HepG2 (cell line): ENCODE results near the gene SYS1. TPM values are rescaled to one million over a fixed set of nuclear protein-coding genes. Genes with fewer than 3 reads are reported as not detected.
A peak's percentile ranks its signal among the peaks of the same experiment; 100 is the strongest.

Experiments
- DR1 ChIP-seq: sonication (generic); formaldehyde crosslinking; IDR thresholded peaks from 2 replicates; pipeline ENCODE4 v1.8.0; 2021; ENCODE audit warnings: mild to moderate bottlenecking, missing genetic modification reagents, inconsistent platforms
- FOXA3 ChIP-seq: IDR thresholded peaks from 2 replicates; pipeline ENCODE4 v1.6.1; 2016; ENCODE audit warnings: missing genetic modification reagents, missing compliant biosample characterization
- FOXJ3 ChIP-seq: sonication (generic); formaldehyde crosslinking; IDR thresholded peaks from 2 replicates; pipeline ENCODE4 v1.4.0; 2020; ENCODE audit warnings: missing genetic modification reagents, mild to moderate bottlenecking, borderline replicate concordance
- HOXA9 ChIP-seq: sonication (generic); formaldehyde crosslinking; IDR thresholded peaks from 2 replicates; pipeline ENCODE4 v1.8.1; 2022; ENCODE audit warnings: missing genetic modification reagents, mild to moderate bottlenecking, moderate library complexity, borderline replicate concordance
- NFE2L1 ChIP-seq: sonication (generic); formaldehyde crosslinking; IDR thresholded peaks from 2 replicates; pipeline ENCODE4 v1.4.0; 2020; ENCODE audit warnings: missing genetic modification reagents, mild to moderate bottlenecking, borderline replicate concordance
- NFIC ChIP-seq: IDR thresholded peaks from 2 replicates; pipeline ENCODE4 v1.6.1; 2012; ENCODE audit warnings: mild to moderate bottlenecking, low read length, inconsistent platforms
- SCMH1 ChIP-seq: sonication (generic); formaldehyde crosslinking; IDR thresholded peaks from 2 replicates; pipeline ENCODE4 v1.9.0; 2021; ENCODE audit warnings: missing genetic modification reagents, mild to moderate bottlenecking, borderline replicate concordance
- SP1 ChIP-seq, 2 experiments: fragments of 450-650 bp in 1 of 2; sonication (generic) in 1 of 2; formaldehyde crosslinking in 1 of 2; IDR thresholded peaks; 2 replicates each; pipeline versions ENCODE4 v1.4.0 to v1.6.1; 2016 to 2020; ENCODE audit warnings: missing genetic modification reagents in 1 of 2
- TBX3 ChIP-seq: fragments of 450-650 bp; IDR thresholded peaks from 2 replicates; pipeline ENCODE4 v1.6.1; 2017; ENCODE audit warnings: antibody characterized with exemption, mild to moderate bottlenecking, inconsistent platforms, borderline replicate concordance
- TCF7 ChIP-seq: sonication (generic); IDR thresholded peaks from 2 replicates; pipeline ENCODE4 v1.6.1; 2016; ENCODE audit warnings: antibody characterized with exemption, low read depth
- TEAD2 ChIP-seq: sonication (generic); formaldehyde crosslinking; IDR thresholded peaks from 2 replicates; pipeline ENCODE4 v1.9.0; 2021; ENCODE audit warnings: missing genetic modification reagents
- TP53 ChIP-seq: sonication (generic); formaldehyde crosslinking; conservative IDR thresholded peaks from 2 replicates; pipeline ENCODE4 v1.4.0; 2020; ENCODE audit warnings: missing genetic modification reagents
- ZMYM4 ChIP-seq: sonication (generic); formaldehyde crosslinking; IDR thresholded peaks from 2 replicates; pipeline ENCODE4 v1.8.1; 2023; ENCODE audit warnings: mild to moderate bottlenecking, missing genetic modification reagents
- ZNF747 ChIP-seq: sonication (generic); formaldehyde crosslinking; IDR thresholded peaks from 2 replicates; pipeline ENCODE4 v1.8.1; 2023; ENCODE audit warnings: missing genetic modification reagents, mild to moderate bottlenecking, borderline replicate concordance
- ZNF879 ChIP-seq: sonication (generic); formaldehyde crosslinking; IDR thresholded peaks from 2 replicates; pipeline ENCODE4 v1.8.1; 2023; ENCODE audit warnings: missing genetic modification reagents
- polyA plus RNA-seq, 8 experiments: library from polyadenylated mRNA; depleted of rRNA in 3 of 8; stranded (reverse) in 7 of 8; unstranded in 1 of 8; fragments of >200 nt; fragmentation: Illumina TruSeq in 4 of 8; extraction: Trizol in 4 of 8; gene quantifications; 2 replicates each; pipeline versions ENCODE4 v1.2.1 to v1.2.3, GENCODE V29; 2011 to 2016; ENCODE audit warnings: low read depth in 4 of 8, missing spikeins in 1 of 8, mixed read lengths in 1 of 8; ENCODE audit not compliant: insufficient read depth in 1 of 8
- total RNA-seq, 5 experiments: library from RNA; depleted of rRNA; stranded (reverse); fragments of >200 nt; fragmentation: Illumina TruSeq; extraction: Trizol; gene quantifications; 2 replicates each; pipeline ENCODE4 v1.2.3, GENCODE V29; 2016; ENCODE audit warnings: low read depth in 1 of 5
- TF ChIP-seq, protein P1 (sequence below): sonication (generic); formaldehyde crosslinking; IDR thresholded peaks from 2 replicates; pipeline ENCODE4 v1.5.1; 2020; ENCODE audit warnings: missing genetic modification reagents, mild to moderate bottlenecking, borderline replicate concordance
- TF ChIP-seq, protein P2 (sequence below): sonication (generic); formaldehyde crosslinking; IDR thresholded peaks from 2 replicates; pipeline ENCODE4 v1.4.0; 2020; ENCODE audit warnings: missing genetic modification reagents, borderline replicate concordance
- TF ChIP-seq, protein P3 (sequence below): IDR thresholded peaks from 2 replicates; pipeline ENCODE4 v1.6.1; 2016
- TF ChIP-seq, protein P4 (sequence below): sonication (generic); formaldehyde crosslinking; IDR thresholded peaks from 2 replicates; pipeline ENCODE4 v1.4.0; 2020; ENCODE audit warnings: missing genetic modification reagents, borderline replicate concordance

SYS1 gene
- total and polyA plus RNA-seq, 2 of the 13 experiments (the other 11 are each of a cell fraction or from before 2014, with no cell fraction given) = 38.3 to 65.6 TPM

- TF ChIP-seq DR1 (CRISPR knock-in tag) = peak; percentile 79
- TF ChIP-seq NFIC = no peak
- no peak for TF ChIP-seq TCF7
- 0 out of 2 replicates have a peak, but pooled peaks have one; percentile 28 for TF ChIP-seq TEAD2 (CRISPR knock-in tag)
- peak; percentile 56 for TF ChIP-seq FOXA3
- TF ChIP-seq, protein P1, sequence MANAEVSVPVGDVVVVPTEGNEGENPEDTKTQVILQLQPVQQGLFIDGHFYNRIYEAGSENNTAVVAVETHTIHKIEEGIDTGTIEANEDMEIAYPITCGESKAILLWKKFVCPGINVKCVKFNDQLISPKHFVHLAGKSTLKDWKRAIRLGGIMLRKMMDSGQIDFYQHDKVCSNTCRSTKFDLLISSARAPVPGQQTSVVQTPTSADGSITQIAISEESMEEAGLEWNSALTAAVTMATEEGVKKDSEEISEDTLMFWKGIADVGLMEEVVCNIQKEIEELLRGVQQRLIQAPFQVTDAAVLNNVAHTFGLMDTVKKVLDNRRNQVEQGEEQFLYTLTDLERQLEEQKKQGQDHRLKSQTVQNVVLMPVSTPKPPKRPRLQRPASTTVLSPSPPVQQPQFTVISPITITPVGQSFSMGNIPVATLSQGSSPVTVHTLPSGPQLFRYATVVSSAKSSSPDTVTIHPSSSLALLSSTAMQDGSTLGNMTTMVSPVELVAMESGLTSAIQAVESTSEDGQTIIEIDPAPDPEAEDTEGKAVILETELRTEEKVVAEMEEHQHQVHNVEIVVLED (CRISPR knock-in tag) = no peak; the same call in 1 of the 2 replicates
- TF ChIP-seq SCMH1 (CRISPR knock-in tag) = no peak
- TF ChIP-seq, protein P2, sequence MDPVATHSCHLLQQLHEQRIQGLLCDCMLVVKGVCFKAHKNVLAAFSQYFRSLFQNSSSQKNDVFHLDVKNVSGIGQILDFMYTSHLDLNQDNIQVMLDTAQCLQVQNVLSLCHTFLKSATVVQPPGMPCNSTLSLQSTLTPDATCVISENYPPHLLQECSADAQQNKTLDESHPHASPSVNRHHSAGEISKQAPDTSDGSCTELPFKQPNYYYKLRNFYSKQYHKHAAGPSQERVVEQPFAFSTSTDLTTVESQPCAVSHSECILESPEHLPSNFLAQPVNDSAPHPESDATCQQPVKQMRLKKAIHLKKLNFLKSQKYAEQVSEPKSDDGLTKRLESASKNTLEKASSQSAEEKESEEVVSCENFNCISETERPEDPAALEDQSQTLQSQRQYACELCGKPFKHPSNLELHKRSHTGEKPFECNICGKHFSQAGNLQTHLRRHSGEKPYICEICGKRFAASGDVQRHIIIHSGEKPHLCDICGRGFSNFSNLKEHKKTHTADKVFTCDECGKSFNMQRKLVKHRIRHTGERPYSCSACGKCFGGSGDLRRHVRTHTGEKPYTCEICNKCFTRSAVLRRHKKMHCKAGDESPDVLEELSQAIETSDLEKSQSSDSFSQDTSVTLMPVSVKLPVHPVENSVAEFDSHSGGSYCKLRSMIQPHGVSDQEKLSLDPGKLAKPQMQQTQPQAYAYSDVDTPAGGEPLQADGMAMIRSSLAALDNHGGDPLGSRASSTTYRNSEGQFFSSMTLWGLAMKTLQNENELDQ = 0 out of 2 replicates have a peak, but pooled peaks have one; percentile 31
- no peak; the same call in 1 of the 2 replicates for TF ChIP-seq HOXA9 (CRISPR knock-in tag)
- no peak for TF ChIP-seq NFE2L1 (CRISPR knock-in tag)
- peak; percentile 69 for TF ChIP-seq ZNF747 (CRISPR knock-in tag)
- TF ChIP-seq, protein P3, sequence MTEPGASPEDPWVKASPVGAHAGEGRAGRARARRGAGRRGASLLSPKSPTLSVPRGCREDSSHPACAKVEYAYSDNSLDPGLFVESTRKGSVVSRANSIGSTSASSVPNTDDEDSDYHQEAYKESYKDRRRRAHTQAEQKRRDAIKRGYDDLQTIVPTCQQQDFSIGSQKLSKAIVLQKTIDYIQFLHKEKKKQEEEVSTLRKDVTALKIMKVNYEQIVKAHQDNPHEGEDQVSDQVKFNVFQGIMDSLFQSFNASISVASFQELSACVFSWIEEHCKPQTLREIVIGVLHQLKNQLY (CRISPR knock-in tag) = no peak
- no peak for TF ChIP-seq SP1 (IDR thresholded peaks at IDR 0.05)
- TF ChIP-seq SP1 (CRISPR knock-in tag; IDR thresholded peaks at IDR 0.05) = peak; percentile 69
- TF ChIP-seq, protein P4, sequence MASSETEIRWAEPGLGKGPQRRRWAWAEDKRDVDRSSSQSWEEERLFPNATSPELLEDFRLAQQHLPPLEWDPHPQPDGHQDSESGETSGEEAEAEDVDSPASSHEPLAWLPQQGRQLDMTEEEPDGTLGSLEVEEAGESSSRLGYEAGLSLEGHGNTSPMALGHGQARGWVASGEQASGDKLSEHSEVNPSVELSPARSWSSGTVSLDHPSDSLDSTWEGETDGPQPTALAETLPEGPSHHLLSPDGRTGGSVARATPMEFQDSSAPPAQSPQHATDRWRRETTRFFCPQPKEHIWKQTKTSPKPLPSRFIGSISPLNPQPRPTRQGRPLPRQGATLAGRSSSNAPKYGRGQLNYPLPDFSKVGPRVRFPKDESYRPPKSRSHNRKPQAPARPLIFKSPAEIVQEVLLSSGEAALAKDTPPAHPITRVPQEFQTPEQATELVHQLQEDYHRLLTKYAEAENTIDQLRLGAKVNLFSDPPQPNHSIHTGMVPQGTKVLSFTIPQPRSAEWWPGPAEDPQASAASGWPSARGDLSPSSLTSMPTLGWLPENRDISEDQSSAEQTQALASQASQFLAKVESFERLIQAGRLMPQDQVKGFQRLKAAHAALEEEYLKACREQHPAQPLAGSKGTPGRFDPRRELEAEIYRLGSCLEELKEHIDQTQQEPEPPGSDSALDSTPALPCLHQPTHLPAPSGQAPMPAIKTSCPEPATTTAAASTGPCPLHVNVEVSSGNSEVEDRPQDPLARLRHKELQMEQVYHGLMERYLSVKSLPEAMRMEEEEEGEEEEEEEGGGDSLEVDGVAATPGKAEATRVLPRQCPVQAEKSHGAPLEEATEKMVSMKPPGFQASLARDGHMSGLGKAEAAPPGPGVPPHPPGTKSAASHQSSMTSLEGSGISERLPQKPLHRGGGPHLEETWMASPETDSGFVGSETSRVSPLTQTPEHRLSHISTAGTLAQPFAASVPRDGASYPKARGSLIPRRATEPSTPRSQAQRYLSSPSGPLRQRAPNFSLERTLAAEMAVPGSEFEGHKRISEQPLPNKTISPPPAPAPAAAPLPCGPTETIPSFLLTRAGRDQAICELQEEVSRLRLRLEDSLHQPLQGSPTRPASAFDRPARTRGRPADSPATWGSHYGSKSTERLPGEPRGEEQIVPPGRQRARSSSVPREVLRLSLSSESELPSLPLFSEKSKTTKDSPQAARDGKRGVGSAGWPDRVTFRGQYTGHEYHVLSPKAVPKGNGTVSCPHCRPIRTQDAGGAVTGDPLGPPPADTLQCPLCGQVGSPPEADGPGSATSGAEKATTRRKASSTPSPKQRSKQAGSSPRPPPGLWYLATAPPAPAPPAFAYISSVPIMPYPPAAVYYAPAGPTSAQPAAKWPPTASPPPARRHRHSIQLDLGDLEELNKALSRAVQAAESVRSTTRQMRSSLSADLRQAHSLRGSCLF = no peak
- no peak for TF ChIP-seq FOXJ3 (CRISPR knock-in tag)
- TF ChIP-seq ZMYM4 (CRISPR knock-in tag) = peak; percentile 83
- 0 out of 2 replicates have a peak, but pooled peaks have one; percentile 30 for TF ChIP-seq ZNF879 (CRISPR knock-in tag)
- no peak for TF ChIP-seq TP53 (CRISPR knock-in tag)
- TF ChIP-seq TBX3 = peak; percentile 26; the same call in 1 of the 2 replicates
Measured at GRCh38 chr20:45347936-45348778, 14.8 kb upstream of the SYS1 start, which contains the start of gene SDC4 (continued).
